Renal cortical epithelial cell (primary cell): Measurements from ENCODE around the gene ADAM17. TPM values are rescaled to one million over a fixed set of nuclear protein-coding genes. Genes with fewer than 3 reads are reported as not detected.

ENCODE experiments used
- DNase-seq: peaks from one replicate; pipeline ENCODE4 v3.0.0-alpha.2; 2011; ENCODE audit warnings: low read depth
- total RNA-seq: library from RNA; depleted of rRNA; stranded (reverse); fragments of >200 nt; gene quantifications from 2 replicates; pipeline ENCODE4 v1.2.3, GENCODE V29; 2014

The ADAM17 gene
- total RNA-seq, 1 donor from 2014 or later: 67.6 TPM

DNA sequence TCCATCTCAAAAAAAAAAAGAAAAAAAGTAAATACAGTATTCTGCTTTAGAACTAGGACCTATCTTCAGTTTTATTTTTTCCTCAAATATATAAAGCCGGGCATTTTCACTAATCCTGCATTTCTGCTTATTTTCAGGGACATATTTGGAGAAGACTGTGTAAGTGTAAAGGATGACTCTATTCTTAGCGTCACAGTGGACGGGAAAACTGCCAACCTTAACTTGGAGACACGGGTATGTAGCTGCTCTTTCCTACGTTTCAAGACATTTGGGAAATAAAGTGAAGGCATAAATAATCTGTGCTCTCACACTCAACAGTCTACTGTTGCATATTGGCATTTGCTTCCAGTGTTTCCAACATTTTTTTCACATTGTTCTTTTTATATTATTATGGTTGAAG lies 84.4 kb downstream of the ADAM17 start:
- no peak for DNase-seq

DNA sequence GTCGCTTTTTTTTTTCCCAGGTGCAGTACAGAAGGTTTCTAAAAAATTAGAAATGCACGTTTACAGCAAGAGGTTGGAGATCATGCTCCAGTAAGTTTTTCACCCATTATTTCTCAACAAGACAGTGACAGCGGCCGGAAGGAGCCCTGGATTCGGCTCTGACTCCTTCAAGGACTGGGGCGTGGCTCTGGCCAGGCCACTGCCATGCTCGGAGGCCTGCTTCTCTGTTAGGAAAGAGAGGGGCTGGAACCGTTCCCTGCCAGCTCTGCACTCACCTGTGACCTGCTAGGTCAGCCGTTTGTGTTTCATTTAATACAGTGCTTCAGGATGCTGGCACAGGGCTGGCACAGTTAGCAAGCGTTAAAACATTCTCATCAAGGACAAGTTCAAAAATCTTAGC lies 87.9 kb downstream of the ADAM17 start:
- peak; percentile 68 for DNase-seq

DNA sequence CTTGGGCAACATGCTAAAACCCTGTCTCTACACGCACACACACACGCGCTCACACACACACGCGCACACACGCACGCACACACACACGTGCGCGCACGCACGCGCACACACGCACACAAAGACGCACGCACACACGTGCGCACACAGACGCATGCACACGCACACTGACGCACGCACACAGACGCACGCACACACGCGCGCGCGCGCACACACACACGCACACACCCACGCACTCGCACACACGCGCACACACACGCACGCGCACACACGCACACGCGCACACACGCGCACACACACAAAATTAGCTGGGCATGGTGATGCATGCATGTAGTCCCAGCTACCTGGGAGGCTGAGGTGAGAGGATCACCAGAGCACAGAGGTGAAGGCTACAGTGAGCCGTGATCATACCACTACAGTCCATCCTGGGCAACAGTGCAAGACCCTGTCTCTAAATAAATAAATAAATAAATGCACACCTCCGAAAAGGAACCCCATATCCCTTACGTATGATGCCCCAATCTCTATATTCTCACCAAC lies 89.4 kb downstream of the ADAM17 start:
- DNase-seq: no peak

DNA sequence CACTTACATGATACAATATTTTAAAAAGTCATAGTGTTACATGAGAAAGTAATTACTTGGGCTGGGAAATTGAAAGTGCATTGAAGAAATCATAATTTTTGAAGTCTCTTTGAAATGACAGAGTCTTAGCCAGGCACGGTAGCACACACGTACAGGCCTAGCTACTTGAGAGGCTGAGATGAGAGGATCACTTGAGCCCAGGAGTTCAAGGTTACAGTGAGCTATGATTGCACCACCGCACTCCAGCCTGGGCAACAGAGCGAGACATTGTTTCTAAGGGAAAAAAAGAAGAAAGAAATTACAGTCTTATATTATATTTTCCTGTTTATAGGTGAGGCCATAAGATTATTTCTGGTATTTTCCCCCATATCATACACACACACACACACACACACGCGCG lies 90.5 kb downstream of the ADAM17 start:
- no peak for DNase-seq

DNA sequence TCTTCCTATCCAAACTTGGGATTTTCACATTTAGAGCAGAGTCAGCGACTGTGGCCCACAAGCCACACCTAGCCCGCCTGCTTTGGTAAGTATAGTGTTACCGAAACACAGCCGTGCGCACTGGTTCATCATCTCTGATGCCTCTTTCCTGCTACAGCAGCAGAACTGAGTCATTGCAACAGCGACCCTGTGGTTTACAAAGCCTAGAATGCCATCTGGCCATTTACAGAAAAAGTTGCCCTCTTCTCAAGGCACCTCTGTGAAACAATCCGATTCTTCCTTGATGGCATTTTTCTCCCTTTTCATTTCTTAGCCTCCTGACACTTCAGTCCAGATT lies 92.0 kb downstream of the ADAM17 start:
- DNase-seq: peak; percentile 14

DNA sequence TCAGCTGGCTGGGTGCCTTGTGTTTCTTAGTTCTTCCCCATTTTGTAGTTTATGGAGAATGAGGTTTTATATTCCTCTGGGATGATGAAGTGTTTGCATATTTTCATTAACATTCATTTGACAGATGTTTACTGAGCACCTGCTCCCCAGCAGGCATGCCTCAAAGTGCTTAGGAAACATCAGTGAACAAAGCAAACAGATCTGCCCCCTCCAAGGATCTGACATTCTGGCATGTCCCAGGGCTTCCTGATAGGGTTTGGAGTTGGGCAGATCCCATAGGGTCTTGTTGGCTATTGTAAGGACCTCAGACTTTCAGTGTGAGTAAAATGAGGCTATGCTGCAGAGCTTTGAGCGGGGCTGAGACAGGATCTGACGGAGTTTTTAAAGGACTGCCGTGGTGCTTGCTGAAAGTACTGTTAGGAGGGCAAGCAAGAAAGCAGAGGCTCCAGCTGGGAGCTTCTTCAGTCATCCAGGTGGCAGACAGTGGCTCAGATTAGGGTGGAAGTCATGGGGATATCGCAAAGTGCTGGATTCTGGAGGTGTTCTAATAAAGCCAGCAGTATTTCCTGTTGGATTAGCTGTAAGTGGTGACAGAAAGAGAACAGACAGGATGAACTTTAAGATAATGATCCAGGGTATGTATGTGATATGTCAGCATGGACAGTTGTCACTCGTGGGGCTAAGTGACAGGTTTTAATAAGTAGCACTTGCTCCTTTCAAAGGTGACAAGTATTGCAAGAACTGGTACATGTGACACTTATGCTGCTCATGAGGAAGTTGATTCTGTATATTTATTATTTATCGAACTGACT lies 92.5 kb downstream of the ADAM17 start:
- DNase-seq: no peak

DNA sequence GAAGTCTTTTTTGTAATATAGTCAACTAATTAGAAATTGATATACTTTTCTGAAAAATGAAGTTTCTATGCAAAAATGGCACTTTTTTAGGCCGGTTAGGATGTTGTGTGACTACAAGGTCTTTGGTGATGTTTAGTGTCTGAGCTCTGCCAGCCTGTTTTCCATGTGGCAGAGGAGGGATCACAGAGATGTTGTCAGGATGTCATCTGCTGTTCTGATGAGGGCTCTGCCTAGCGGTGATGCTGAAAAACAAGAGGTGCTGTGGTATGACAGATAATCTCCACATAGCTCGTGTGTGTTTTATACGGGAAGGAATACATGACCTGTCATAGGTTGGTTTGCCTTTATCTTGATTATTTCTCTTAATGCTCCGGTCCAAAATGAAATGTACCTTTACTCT lies 93.3 kb downstream of the ADAM17 start:
- no peak for DNase-seq

DNA sequence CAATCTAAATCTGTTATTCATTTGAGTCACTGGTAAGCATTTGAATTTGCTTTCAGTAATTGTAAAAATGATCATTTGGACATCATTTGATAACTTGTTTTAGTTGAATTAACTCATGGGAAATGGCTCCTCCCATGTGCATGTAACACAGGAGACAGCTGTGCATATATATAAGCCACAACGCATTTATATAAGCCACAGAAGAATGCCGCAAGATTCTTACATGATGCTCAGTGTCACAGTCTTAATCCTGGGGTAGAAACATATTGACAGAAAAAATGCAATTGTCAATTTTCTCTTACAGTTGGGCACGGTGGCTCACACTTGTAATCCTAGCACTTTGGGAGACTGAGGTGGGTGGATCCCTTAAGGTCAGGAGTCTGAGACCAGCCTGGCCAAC lies 94.6 kb downstream of the ADAM17 start:
- DNase-seq: no peak

DNA sequence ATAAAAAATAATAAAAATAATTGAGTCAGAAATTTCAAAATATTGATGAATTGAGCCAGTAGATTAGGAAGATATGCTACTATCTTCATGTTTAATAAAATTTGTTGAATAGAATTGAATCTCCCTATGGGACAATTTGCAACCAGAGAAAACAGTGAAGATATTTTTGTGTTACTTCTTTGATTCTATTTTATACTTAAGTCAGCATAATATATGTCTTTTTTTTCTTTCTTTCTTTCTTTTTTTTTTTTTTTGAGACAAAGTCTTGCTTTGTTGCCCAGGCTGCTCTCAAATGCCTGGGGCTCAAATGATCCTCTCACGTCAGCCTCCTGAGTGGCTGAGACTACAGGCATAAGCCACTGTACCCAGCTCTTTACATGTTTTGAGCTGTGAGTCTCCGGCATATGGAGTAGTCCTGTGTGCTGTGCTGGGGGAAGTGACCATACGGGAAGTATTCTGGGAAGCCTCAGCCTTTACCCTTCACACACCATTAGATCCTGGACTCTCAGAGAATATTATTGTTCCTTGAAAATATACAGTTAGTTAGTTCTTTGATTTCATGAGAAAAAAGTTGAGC lies 95.1 kb downstream of the ADAM17 start:
- no peak for DNase-seq

DNA sequence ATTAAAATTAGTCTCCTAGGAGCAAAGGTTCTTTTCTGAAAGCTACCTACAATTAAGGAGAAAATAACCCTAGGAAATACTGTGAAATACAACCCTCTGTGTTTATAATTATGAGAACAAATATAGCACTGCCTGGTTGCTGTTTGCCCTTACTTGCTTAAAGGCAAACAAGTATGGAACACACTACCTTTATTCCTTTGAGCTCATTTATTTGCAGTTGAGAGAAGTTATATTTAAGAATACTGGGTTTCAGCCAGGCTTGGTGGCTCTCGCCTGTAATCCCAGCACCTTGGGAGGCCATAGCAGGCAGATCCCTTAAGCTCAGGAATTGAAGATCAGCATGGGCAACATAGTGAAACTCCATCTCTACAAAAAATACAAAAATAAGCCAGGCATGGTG lies 104.4 kb downstream of the ADAM17 start:
- no peak for DNase-seq

DNA sequence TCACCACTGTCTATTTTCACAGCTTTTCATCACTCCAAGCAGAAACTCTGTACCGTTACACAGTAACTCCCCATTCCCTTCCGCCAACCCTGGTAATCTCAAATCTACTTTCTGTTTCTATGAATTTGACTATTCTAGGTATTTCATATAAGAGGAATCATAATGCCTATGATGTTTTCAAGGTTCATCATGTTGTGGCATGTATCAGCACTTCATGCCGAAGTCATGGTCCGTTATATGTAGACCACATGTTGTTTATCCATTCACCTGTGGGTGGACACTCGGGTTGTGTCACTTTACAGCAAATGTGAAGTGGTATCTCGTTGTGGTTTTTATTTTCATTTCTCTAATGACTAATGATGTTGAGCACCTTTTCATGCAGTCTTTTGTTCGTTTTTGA lies 110.5 kb downstream of the ADAM17 start:
- DNase-seq: no peak

DNA sequence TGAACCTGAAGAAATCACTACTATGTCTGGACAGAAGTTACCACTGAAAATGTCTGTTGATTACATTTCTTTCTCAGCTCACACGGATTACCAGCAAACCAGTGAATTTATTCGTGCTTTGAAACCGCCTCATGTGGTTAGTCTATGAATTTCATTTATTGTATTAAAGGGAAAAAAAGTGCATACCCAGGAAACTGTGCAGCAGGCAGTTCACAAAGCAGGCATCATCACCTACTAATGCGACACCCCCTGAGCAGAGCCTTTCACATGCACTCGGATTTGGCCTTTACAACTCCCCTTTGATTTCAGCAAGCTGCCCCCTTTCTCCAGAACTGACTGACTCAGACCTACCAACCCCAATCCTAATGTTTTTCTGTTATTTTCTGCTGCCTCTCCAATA lies 112.1 kb downstream of the ADAM17 start:
- DNase-seq: no peak

DNA sequence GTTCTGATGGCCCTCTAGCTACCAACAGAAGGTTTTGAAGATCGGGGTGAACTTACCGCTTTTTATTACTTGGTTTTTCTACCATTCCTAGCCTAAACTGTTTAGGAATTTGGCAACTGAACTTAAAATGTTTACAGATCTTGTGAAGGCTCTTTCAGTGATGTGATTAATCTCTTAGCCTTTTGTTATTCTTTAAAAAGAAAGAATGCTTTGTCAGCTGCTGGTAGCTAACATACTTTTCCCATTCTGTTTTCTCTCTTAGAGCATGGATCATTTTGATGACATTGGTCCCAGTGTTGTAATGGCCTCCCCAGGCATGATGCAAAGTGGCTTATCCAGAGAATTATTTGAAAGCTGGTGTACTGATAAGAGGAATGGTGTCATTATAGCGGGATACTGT lies 114.1 kb downstream of the ADAM17 start:
- no peak for DNase-seq

DNA sequence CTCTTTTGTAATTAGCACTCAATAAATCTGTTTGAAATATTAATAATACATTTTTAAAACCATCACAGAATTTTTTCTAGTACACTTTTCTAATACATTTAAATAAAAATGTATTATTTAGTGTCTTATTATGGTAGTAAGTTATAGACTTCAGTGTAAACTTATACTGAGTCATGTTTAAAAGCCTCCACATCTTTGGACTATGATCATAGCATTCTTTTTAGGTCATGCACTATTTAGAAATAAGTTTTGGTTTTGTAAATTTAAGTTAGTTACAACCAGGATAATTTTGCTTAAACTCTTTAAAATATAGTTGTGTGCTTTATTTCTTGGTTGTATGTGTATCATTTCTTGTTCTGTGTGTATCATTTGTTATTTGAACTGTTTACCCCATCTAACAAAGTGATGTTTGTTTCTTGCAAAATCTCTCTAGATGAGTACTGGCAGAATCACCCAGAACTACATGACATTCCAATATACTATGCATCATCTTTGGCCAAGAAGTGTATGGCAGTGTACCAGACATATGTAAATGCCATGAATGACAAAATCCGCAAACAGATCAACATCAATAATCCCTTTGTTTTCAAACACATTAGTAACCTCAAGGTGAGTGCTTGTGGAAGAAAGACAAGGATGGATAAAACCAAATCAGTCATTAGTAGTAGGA lies 115.4 kb downstream of the ADAM17 start:
- no peak for DNase-seq

DNA sequence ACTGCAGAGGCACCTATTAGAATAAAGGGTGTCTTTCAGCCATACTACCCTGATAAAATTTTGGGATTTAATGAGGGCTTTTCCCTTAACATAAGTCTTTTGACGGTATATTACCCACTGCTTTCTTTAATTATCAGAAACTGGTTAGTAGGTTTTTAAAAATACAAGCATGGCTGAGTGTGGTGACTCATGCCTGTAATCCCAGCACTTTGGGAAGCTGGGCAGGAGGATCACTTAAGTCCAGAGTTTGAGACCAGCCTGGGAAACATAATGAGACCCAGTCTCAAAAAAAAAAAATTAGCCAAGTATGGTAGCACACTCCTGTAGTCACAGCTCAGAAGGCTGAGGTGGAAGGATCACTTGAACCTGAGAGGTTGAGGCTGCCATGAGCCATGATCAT lies 116.1 kb downstream of the ADAM17 start:
- no peak for DNase-seq

Other genes starting within 250 kb of the ADAM17 start
- 49.5 and 56.8 TPM in 2 replicates for gene ITGB1BP1, start 132.3 kb downstream of the ADAM17 start, total RNA-seq
- 99.7 and 103 TPM in 2 replicates for gene CPSF3, start 132.2 kb downstream of the ADAM17 start, total RNA-seq
- 47.7 and 86.1 TPM in 2 replicates for gene IAH1, start 81.3 kb downstream of the ADAM17 start, total RNA-seq
- gene YWHAQ, start 75.2 kb upstream of the ADAM17 start, total RNA-seq: 414 and 525 TPM in 2 replicates